ENCODE data around the gene SAYSD1. TPM values are rescaled to one million over a fixed set of nuclear protein-coding genes. Genes with fewer than 3 reads are reported as not detected.

The SAYSD1 gene
- total and polyA plus RNA-seq, 9 of the 15 experiments (the other 6 are each of a cell fraction or from before 2014, with no cell fraction given): 3.5 to 19.1 (median 12.4) TPM

DNA sequence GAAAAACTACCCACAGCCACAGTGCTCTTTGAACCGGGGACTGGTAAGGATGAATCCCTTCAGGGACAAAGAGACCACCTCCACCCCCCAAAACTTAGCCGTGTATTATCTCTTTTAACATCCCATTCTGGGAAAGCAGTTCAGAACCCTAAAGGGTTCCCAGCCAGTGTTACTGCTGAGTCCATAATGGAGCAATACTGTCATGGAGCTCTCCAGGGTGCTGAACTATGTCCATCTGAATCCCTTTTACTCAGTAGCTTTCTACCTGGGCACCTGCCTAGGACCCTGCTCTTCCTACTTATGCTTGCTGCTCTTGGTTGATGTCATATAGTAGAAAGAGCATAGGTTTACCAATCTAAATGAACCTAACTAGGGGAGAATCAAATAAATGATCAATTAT, 22.3 kb upstream of the SAYSD1 start (continued):
- TF ChIP-seq EHMT2 (IDR thresholded peaks at IDR 0.05) (peak; percentile 99), ZNF197 (CRISPR knock-in tag; IDR thresholded peaks at IDR 0.05; ENCODE audit: low read depth) (peak; percentile 80), CBX1 (IDR thresholded peaks at IDR 0.05; ENCODE audit: low read depth) (no peak), DACH1 (IDR thresholded peaks at IDR 0.05; ENCODE audit: partially characterized antibody) (no peak), ZNF644 (tag; IDR thresholded peaks at IDR 0.05; ENCODE audit: low read depth) (0 out of 2 replicates have a peak, but pooled peaks have one; percentile 51), MAZ (CRISPR knock-in tag; conservative IDR thresholded peaks at IDR 0.05 in 1 of 2, IDR thresholded peaks at IDR 0.05 in 1 of 2) (peak in 1 of 2 experiments; percentile 61; a peak in 2 of 4 replicates), TEAD1 (CRISPR knock-in tag; IDR thresholded peaks at IDR 0.05) (peak in 1 of 2 experiments; percentile 57; a peak in 1 of 4 replicates), NCOA1 (IDR thresholded peaks at IDR 0.05; ENCODE audit: low read depth) (0 out of 2 replicates have a peak, but pooled peaks have one; percentile 30)
- TF ChIP-seq, protein P1, sequence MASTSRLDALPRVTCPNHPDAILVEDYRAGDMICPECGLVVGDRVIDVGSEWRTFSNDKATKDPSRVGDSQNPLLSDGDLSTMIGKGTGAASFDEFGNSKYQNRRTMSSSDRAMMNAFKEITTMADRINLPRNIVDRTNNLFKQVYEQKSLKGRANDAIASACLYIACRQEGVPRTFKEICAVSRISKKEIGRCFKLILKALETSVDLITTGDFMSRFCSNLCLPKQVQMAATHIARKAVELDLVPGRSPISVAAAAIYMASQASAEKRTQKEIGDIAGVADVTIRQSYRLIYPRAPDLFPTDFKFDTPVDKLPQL (IDR thresholded peaks at IDR 0.05; ENCODE audit: extremely low read depth, insufficient read length): no peak
- TF ChIP-seq, protein P2, sequence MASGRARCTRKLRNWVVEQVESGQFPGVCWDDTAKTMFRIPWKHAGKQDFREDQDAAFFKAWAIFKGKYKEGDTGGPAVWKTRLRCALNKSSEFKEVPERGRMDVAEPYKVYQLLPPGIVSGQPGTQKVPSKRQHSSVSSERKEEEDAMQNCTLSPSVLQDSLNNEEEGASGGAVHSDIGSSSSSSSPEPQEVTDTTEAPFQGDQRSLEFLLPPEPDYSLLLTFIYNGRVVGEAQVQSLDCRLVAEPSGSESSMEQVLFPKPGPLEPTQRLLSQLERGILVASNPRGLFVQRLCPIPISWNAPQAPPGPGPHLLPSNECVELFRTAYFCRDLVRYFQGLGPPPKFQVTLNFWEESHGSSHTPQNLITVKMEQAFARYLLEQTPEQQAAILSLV (tag; IDR thresholded peaks at IDR 0.05): 0 out of 2 replicates have a peak, but pooled peaks have one; percentile 21
- TF ChIP-seq, protein P3, sequence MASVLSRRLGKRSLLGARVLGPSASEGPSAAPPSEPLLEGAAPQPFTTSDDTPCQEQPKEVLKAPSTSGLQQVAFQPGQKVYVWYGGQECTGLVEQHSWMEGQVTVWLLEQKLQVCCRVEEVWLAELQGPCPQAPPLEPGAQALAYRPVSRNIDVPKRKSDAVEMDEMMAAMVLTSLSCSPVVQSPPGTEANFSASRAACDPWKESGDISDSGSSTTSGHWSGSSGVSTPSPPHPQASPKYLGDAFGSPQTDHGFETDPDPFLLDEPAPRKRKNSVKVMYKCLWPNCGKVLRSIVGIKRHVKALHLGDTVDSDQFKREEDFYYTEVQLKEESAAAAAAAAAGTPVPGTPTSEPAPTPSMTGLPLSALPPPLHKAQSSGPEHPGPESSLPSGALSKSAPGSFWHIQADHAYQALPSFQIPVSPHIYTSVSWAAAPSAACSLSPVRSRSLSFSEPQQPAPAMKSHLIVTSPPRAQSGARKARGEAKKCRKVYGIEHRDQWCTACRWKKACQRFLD (CRISPR knock-in tag; IDR thresholded peaks at IDR 0.05): 0 out of 2 replicates have a peak, but pooled peaks have one; percentile 64
- TF ChIP-seq, protein P4, sequence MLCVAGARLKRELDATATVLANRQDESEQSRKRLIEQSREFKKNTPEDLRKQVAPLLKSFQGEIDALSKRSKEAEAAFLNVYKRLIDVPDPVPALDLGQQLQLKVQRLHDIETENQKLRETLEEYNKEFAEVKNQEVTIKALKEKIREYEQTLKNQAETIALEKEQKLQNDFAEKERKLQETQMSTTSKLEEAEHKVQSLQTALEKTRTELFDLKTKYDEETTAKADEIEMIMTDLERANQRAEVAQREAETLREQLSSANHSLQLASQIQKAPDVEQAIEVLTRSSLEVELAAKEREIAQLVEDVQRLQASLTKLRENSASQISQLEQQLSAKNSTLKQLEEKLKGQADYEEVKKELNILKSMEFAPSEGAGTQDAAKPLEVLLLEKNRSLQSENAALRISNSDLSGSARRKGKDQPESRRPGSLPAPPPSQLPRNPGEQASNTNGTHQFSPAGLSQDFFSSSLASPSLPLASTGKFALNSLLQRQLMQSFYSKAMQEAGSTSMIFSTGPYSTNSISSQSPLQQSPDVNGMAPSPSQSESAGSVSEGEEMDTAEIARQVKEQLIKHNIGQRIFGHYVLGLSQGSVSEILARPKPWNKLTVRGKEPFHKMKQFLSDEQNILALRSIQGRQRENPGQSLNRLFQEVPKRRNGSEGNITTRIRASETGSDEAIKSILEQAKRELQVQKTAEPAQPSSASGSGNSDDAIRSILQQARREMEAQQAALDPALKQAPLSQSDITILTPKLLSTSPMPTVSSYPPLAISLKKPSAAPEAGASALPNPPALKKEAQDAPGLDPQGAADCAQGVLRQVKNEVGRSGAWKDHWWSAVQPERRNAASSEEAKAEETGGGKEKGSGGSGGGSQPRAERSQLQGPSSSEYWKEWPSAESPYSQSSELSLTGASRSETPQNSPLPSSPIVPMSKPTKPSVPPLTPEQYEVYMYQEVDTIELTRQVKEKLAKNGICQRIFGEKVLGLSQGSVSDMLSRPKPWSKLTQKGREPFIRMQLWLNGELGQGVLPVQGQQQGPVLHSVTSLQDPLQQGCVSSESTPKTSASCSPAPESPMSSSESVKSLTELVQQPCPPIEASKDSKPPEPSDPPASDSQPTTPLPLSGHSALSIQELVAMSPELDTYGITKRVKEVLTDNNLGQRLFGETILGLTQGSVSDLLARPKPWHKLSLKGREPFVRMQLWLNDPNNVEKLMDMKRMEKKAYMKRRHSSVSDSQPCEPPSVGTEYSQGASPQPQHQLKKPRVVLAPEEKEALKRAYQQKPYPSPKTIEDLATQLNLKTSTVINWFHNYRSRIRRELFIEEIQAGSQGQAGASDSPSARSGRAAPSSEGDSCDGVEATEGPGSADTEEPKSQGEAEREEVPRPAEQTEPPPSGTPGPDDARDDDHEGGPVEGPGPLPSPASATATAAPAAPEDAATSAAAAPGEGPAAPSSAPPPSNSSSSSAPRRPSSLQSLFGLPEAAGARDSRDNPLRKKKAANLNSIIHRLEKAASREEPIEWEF (CRISPR knock-in tag; IDR thresholded peaks at IDR 0.05): no peak
- TF ChIP-seq, protein P5, sequence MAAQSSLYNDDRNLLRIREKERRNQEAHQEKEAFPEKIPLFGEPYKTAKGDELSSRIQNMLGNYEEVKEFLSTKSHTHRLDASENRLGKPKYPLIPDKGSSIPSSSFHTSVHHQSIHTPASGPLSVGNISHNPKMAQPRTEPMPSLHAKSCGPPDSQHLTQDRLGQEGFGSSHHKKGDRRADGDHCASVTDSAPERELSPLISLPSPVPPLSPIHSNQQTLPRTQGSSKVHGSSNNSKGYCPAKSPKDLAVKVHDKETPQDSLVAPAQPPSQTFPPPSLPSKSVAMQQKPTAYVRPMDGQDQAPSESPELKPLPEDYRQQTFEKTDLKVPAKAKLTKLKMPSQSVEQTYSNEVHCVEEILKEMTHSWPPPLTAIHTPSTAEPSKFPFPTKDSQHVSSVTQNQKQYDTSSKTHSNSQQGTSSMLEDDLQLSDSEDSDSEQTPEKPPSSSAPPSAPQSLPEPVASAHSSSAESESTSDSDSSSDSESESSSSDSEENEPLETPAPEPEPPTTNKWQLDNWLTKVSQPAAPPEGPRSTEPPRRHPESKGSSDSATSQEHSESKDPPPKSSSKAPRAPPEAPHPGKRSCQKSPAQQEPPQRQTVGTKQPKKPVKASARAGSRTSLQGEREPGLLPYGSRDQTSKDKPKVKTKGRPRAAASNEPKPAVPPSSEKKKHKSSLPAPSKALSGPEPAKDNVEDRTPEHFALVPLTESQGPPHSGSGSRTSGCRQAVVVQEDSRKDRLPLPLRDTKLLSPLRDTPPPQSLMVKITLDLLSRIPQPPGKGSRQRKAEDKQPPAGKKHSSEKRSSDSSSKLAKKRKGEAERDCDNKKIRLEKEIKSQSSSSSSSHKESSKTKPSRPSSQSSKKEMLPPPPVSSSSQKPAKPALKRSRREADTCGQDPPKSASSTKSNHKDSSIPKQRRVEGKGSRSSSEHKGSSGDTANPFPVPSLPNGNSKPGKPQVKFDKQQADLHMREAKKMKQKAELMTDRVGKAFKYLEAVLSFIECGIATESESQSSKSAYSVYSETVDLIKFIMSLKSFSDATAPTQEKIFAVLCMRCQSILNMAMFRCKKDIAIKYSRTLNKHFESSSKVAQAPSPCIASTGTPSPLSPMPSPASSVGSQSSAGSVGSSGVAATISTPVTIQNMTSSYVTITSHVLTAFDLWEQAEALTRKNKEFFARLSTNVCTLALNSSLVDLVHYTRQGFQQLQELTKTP (IDR thresholded peaks at IDR 0.05; ENCODE audit: low read depth in 1 of 2, partially characterized antibody in 2 of 2): peak in 1 of 2 experiments; percentile 87
